CD4-positive, alpha-beta T cell treated with Interleukin-4 for 4 hours (primary cell): Measurements from ENCODE around the gene ITGA1.
"Not testable (repeated sequence)": the region's sequence is repeated elsewhere in the genome, so short reads cannot be mapped to it uniquely, and the experiment has no call there.

Experiments
- DNase-seq: peaks from one replicate; pipeline ENCODE4 v3.0.0-alpha.2; 2020

The ITGA1 gene

DNA sequence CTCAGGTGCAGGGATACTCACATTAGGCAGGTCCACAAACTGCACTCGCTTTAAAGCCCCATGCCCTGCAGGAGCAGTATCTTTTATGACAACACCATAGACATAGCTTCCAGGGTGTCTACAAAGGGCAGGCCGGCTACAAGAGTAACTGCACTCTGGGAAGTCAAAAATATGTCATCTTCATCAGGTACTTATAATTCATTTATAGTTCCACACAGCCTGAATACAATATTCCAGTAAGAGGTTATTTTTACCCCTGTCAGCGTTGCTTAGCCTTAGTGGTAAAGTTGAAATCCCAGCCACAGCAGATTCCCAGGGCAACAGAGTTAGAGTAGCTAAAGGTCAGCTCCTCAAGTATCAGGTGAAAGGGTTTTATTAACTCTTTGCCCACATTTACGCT, 119.1 kb downstream of the ITGA1 start:
- no peak for DNase-seq

DNA sequence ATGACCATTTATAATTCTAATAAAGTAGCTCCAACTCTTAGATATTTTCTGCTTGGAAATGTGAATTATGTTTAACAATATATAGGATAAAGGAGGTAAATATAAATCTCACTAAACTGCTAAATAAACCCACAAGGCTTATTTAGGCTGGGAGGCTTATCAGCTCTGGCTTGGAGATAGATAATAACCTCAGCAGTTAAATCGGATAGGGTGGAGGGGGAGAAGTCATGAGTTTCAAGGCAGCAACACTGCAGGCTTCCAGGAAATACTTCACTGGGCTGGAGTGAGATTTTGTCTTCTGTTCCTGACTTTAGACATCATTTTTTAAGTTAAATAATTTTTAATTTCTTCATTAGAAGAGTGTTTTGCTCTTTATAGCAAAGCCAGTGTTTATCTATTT, 121.5 kb downstream of the ITGA1 start:
- DNase-seq = no peak

DNA sequence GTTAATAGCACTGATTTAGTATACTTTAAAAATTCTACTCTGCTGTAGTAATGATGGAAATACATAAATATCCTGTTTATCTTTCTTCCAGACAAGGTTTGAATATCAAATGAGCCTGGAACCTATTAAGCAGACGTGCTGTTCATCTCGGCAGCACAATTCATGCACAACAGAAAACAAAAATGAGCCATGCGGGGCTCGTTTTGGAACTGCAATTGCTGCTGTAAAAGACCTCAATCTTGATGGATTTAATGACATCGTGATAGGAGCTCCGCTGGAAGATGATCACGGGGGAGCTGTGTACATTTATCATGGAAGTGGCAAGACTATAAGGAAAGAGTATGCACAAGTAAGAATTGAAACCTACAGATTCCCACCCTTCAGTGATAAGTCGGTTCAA, 122.4 kb downstream of the ITGA1 start:
- DNase-seq = no peak

DNA sequence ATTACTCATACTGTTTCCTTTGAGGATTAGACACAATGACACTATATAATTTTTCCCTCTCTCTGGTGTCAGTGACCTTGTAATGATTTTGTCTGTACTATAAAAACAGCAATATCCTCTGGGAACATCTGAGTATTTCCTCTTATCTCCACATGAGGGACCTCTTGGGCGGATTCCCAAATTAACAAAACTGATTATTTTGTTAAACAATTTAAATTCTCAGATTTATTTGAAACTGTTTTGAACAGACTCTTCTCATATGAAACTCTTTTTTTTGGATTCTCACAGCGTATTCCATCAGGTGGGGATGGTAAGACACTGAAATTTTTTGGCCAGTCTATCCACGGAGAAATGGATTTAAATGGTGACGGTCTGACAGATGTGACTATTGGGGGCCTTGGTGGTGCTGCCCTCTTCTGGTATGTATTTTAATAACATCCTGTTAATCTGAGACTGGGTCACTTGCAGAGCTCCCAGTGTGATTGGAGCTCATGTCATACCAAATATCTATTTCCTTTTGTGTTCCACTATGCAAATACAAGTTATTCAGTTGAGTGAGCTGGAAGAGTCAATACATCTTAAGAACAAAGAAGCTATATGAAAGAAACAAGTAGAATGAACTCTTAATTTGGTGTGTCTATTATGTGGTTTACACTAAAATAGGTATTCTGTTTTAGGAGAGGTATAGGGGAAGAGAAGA, 127.6 kb downstream of the ITGA1 start:
- DNase-seq = peak; percentile 77

DNA sequence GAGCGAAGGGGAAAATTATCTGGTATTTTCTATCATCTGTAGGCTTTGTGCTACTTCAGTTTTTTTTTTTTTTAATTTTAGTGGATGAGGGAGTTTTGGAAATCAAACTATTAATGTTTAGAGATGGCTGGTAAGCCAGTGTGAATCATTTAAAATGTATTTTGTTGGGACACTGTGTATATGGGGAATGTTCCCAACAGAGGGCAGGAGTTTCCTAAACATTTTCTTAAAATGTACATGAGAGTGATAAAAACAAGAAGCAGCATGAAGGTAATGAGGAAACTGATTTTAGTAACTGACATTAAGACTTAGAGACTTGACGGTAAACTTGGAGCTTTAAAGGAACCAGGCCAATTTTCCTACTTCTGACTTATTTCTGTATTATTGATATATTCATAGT, 133.2 kb downstream of the ITGA1 start:
- DNase-seq = no peak

DNA sequence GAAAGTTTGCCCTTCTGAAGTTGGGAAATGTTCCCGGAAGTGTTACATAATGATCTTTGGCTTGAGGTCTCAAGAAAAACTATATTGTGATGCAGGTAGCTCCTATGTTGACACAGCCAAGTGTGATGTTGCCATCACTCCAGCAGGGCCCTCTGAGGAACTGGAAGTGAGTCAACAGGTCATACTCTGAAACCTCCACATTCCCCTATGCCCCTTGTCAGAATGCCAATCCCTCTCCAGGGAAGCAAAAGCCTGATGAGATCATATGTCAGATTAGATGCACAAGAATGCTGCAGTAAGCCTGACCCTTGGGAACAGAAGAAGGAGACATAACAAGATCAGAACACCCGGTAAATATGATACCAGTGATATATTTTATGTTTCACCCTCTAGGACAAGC, 134.7 kb downstream of the ITGA1 start:
- no peak for DNase-seq

DNA sequence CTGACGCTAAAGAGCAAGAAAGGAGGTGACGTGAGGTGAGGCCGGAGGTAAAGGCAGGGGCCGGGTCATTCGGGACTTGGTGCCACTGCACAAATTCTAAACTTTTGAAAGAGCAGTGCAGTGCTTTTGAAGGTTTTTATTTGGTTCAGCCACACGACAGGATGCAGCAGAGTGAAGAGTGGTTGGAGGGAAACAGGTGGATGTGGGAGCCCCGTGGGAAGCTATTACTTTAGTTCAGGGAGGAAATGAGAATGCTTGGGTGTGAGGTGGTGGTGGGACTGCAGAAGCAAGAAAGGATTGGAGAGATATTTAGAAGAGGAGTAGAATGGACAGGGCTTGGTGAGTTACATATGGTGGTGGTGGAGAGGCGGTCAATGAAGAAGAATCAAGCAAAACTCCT, 136.7 kb downstream of the ITGA1 start:
- DNase-seq = no peak

DNA sequence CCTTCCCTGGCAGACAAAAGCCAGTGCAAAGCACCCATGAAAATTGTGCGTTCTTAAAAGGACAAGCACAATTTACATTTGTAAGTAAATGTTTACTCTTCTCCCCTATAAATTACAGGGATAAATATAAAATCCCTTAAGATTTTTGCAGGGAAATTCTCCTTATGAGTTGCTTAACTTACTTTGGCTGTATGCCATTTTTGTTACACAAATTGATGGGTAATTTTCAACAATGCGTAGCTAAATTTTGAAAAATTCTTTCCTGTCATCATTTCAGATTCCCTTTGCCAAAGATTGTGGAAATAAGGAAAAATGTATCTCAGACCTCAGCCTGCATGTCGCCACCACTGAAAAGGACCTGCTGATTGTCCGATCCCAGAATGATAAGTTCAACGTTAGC, 137.3 kb downstream of the ITGA1 start:
- DNase-seq = no peak

DNA sequence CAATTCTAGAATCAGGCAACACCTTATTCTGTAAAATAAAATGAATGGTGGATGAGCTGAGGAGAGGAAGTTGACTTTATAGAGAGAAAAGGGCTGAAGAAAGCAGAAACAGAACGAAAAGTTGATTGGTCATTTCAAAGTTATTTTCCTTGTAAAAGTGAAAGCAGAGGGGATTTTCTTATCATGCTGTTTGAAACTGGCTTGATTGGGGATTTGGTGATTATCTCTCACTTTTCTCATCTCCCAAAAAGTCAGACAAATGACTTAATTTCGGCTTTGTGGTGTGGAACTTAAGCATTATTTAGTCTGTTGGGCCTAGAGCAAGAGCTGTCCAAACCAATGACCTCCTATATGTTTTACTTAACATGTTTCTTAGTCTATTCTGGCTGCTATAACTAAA, 141.0 kb downstream of the ITGA1 start:
- no peak for DNase-seq

DNA sequence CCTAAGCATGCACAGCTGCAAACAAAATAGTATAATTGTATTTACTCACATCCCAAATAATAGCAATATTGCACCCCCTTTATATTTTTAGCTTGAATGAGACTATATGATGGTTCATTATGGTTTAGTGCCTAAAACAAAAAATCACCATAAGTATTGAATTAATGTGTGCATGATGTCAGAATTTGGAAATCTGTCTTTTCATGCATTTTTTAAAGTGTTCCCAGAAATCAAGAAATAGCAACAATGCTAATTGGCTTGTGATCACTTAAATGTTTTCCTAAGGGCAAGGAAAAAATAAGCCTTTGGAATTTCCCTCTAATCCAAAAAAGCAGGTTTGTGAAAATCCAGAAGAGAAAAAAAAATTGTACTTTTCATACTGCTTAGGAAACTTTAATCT, 150.5 kb downstream of the ITGA1 start:
- DNase-seq = no peak

DNA sequence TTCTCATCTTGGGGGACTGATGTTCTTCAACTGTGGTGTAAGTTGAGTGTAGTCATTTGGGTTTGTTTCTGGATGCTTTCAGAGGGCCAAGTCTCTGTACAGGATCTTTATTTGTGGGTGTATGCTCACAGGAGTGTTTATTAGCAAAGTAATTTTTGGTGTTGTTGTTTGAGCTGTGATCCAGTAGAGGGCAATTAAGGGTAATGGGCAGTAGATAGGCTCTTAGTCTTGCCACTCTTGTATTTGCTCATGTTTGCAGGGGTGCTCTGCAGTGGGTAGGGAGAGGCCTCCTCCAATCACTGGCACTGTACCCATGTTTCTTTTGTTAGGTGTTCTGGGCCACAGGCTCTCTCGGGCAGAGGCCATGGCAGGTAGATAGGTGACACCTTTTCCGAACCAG, 155.6 kb downstream of the ITGA1 start:
- DNase-seq = no peak

DNA sequence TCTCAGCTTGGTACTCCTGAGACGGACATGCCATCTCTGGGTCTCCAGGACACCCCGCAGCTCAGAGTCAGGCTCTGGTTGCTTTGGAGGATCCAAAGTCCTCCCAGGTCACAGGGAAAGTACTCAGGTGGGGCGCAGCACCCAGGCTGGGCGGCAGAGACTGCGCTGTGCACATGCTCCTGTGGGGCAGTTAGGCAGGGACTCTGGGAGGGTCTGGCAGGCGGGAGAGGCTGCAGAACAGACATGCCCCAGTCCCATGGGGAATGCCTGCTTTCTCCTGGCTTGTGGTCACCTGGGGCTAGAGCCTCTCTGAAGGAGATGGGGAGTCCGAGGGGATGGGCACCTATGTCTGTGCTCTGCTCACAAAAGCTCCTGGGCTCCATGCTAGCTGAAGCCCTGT, 156.1 kb downstream of the ITGA1 start:
- DNase-seq = no peak

DNA sequence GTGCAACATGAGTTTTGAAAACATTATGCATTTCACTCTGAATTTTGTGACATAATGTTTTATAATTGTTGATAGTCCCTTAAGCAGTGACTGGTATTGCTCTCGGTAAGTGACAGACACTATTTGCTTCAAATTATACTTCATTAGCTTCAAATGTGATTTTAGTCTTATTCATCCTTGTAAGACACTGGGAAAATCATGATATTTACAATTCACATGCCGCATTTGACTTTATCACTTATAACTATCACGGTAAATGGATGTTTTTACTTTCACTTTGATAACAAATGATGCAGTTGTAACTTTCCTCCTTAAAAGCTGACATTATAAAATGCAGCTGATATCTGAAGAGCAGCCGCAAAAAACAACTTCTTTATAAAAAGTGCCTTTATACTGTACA, 157.3 kb downstream of the ITGA1 start:
- no peak for DNase-seq

DNA sequence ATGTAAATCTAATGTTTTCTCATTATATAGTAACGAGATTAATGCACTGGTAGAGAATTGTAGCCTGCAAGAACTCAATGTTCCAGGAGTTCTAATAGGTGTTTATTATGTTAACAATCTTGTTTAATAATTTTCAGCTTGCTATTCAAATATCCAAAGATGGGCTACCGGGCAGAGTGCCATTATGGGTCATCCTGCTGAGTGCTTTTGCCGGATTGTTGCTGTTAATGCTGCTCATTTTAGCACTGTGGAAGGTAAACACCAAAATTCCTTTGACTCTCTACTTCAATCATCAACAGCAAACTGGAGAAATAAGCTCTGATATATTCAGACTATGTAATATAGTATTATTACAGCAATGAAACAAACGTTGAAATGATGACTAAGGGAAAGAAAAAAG, 159.5 kb downstream of the ITGA1 start:
- no peak for DNase-seq

DNA sequence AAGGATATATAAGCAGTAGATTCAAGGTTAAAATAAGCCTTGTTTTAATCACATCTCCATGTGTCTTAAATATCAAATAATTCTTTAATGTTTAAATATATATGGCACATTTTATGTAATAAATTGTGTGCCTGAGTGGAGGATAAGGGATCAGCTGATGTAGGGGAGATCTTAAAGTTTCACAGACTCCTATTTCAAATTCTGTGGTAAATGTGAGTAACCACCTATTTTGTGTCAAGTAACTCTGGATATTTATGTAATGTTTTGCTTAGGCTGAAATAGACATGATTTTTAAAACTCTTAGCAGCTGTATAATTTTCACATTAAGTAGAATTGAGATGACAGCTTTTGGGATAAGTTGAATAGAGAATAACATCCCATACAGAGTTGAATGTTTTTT, 160.1 kb downstream of the ITGA1 start:
- no peak for DNase-seq

DNA sequence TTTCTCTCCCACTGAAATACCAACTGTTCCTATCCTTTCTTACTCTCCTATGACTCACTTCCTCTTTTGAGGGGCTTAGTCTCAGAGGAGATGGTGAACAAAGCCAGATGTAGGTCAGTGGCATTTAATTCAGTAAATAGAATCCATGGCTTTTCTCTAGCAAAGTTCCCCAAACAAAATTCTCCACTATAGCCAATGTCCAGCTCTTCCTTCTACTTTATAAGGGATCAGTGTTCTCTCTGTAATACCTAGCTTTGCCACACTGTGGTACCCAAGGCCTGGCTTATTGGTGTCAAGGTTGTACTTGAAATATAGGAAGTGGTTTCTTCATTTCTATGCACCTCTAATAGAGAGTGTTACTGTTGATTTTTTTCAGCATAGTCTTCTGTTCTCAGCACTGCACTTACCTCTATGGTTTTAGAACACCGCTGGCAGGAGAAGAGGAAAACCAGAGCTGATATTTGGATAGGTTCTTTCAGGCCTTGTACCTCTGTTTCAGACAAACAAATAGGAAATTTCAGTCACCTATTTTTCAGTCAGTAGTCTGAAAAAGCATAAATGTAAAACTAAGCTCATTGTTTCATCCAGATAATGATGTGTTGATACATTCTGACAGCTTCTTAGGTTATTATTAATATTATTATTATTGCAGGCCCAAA, 160.8 kb downstream of the ITGA1 start:
- peak; percentile 77 for DNase-seq

DNA sequence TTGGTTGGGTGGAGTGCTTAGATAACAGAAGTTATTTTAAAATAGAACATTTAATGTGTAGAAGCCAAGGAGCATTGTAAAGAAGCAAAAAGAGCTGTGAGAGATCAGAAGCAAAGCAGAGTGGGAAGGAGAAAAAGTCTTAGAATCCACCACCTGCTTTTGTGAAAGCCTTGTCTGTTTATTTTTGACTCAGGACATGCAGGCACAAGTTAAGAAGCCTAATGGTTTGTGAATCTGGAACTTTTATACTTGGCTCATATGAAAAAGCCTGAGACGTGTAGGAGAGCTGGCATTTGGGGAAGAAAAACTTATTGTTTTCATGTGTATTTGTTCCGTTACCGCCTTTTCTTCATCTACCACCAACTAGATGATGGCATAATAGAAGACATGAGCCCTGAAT, 163.0 kb downstream of the ITGA1 start:
- no peak for DNase-seq

DNA sequence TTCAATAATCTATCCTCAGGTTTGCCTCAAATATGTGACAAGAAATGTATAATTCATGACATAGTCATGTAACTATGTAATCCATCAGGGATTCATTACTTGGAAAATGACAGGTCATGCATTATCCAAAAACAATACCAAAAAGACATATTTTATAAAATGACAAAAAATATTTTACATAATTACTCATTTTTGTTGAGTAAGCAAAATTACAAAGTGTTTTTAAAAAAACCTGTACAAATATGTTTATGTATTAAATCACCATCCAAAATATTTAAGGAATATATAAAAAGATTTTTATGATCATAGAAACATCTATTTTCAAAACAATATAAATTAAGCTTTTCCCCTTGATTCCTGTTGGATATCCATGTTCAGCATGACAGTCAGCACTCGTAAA, 164.8 kb downstream of the ITGA1 start:
- no peak for DNase-seq

DNA sequence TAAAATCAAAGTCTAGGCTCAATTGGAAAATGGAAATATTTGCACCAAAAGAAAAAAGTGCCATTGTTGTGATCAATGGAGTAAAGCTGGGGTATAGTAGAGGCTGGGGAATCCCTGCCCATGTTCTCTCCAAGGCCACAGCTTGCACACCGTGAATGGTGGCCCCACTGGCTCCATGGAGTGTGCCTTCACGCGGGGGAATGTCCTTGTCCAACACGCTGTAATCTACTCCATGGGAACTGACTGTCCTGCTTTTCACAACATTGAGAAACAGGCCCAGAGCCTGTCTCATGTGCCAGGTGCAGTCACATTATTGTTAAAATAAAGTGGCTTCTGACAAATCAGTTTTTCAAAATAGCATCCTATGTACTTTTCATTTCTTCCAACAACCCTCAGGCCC, 168.3 kb downstream of the ITGA1 start:
- no peak for DNase-seq

DNA sequence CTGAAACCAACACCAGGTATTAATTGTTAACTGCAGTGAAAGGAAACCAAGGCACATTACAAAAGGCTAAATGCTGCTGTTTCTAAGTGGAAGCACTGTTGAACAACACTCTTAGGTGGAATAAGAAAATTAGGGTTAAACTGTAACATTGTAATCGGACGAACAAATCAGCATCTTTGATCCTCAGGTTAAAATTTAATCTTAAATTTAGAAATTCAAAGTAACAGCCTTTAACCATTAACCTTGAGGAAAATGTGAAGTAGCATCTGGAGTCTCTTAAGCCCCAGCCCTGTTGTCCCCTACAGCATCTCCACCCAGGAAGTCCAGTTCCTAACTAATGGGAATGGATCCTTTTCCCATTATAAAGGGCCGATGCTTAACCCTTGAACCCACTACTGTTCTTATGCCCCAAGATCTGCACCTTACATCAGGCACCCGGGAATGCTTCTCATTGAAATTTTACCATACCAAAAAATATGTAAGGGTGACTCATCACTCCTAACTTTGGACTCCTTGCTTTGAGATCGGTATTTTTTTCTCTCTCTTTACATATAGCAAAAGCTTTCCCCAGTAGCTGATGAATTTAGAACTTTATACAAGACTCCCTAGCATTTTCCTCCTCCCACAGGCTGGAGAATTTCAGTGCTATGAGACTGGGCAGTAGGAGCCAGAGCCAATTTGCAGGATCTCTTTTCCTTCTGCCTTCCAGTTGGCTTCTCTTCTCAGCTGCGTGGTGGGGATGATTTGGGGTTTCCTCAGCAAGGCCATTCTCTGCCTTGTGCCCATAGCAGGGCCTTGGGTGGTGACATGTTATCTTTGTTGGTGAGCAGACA, 169.4 kb downstream of the ITGA1 start:
- DNase-seq = no peak

DNA sequence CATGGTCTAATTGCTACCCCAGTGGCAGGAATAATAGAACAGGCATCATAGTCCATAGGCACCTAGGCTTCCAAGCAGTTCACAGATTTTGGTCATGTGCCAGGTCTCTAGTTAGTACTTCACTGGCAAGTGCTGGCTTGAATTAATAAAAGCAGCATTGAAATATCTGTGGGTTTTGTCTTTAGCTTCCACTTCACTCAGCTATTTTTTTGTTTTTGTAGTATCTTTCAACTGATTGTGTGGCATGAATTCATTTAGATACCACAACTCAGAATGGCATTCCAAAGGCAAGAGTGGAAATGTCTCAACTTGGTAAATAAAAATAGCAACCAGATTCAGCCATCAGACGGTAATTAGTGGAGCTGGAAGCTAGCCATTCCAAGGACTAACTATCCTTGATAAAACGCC, 173.6 kb downstream of the ITGA1 start:
- DNase-seq = no peak

DNA sequence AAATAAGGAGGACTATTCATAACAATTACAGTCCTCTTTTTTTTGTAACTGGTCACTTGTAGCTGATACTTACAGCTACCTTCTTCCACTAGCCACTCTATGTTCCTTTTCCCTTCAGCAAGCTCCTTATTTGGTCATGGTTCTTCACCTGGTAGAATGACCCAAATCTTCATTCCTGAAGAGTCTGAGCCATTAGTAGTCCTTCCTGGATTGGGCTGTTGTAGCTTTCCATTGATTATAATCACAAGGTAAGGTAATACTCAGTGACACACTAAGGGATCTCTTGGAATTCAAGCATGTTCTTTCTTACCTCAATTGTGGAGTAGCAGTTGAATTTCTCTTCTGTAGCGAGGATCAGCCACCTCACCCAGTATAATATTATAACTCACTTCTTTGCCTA, 175.9 kb downstream of the ITGA1 start:
- no peak for DNase-seq

DNA sequence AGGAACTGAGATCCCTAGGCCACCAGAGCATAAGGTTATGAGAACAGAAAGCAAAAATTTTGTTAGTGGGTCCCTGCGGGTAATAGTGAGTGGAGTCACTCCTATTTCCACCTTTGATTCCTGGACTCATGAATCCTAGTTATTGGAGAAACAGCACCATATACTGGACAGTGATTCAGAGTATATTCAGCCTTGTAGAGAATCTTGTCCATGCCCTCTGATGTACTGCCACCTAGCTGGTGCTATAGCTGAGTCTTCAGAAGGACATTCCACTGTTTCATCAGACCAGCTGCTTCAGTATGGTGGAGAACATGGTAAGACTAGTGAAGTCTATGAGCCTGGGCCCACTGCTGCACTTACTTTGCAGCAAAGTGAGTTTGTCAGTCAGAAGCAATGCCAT, 176.4 kb downstream of the ITGA1 start:
- no peak for DNase-seq

DNA sequence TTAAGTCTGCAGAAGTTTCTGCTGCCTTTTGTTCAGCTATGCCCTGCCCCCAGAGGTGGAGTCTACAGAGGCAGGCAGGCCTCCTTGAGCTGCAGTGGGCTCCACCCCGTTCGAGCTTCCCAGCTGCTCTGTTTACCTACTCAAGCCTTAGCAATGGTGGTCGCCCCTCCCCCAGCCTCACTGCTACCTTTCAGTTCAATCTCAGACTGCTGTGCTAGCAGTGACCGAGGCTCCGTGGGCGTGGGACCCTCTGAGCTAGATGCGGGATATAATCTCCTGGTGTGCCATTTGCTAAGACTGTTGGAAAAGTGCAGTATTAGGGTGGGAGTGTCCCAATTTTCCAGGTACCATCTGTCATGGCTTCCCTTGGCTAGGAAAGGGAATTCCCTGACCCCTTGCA, 188.4 kb downstream of the ITGA1 start:
- DNase-seq = not testable (repeated sequence)
